LNCAP (cell line): Measurements from ENCODE around the gene NTM.

ENCODE experiments used
- TF ChIP-seq, protein P1 (sequence below): fragments of 450-650 bp; IDR thresholded peaks from 2 replicates; pipeline ENCODE4 v1.5.1; 2017; ENCODE audit warnings: mild to moderate bottlenecking

NTM gene

GRCh38 chr11:131713529-131714134 is 343.2 kb downstream of the NTM start:
- TF ChIP-seq, protein P1, sequence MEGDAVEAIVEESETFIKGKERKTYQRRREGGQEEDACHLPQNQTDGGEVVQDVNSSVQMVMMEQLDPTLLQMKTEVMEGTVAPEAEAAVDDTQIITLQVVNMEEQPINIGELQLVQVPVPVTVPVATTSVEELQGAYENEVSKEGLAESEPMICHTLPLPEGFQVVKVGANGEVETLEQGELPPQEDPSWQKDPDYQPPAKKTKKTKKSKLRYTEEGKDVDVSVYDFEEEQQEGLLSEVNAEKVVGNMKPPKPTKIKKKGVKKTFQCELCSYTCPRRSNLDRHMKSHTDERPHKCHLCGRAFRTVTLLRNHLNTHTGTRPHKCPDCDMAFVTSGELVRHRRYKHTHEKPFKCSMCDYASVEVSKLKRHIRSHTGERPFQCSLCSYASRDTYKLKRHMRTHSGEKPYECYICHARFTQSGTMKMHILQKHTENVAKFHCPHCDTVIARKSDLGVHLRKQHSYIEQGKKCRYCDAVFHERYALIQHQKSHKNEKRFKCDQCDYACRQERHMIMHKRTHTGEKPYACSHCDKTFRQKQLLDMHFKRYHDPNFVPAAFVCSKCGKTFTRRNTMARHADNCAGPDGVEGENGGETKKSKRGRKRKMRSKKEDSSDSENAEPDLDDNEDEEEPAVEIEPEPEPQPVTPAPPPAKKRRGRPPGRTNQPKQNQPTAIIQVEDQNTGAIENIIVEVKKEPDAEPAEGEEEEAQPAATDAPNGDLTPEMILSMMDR = no peak

- TF ChIP-seq, protein P1 = no peak
Measured at GRCh38 chr11:131717616-131718015, 347.2 kb downstream of the NTM start.

GRCh38 chr11:131723088-131723487 is 352.7 kb downstream of the NTM start:
- TF ChIP-seq, protein P1 = no peak

GRCh38 chr11:131724436-131724975 is 354.1 kb downstream of the NTM start:
- TF ChIP-seq, protein P1 = no peak

GRCh38 chr11:131734871-131735270 is 364.5 kb downstream of the NTM start:
- TF ChIP-seq, protein P1 = no peak

- TF ChIP-seq, protein P1 = no peak
Measured at GRCh38 chr11:131737357-131737756, 366.9 kb downstream of the NTM start.

DNA sequence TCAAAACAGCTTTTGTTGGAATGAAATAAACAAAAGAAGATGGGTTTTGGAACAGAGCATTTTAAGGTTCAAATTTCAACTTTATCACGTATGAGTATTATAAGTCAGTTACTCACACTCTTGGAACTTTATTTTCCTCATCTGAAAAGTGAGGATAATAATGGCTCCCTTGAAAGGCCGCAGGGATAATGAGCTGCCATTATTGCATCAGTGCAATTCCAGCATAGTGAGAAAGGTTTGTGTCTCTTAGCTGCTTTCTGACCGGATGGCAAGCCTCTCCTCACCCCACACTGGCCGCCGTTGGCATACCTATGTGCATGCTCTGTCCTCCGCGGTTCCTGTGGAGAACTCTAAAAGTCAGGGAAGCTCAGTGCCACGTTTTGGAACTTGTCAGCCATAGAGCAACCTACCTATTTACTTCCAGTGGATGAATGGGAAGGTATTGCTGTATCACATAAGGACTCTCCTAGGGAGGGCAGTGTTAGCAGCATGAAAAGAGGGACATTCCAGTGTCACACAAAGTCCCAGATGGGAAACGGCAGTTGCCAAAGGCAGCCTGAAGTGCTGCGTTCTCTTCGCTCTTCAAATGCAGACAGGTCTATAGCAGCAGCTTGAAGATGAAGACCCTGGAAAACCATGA is 368.9 kb downstream of the NTM start:
- TF ChIP-seq, protein P1 = no peak
